ENCODE measurements around the gene NUDT17. TPM values are rescaled to one million over a fixed set of nuclear protein-coding genes. Genes with fewer than 3 reads are reported as not detected.

NUDT17 gene
- total and polyA plus RNA-seq, 2 of the 8 experiments (the other 6 are each of a cell fraction or from before 2014, with no cell fraction given) = 2.7 to 4.1 TPM

DNA sequence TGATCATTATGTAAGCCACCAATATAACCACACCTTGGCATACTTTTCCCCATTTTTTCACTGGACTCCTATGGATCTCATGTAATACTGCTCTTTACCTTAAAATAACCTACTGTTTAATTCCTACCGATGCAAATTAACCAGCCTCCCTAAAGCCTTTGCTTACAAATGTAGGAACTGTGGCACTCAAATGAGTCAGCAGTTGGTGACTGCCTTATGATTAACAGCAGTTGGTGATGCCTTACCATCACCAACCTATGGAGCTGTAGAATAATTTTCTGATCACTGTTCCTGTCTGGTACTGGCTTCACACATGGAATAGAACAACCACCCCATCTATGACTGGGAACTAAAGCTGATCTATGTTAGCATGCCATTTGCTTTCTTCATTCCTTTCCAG is 7.8 kb upstream of the NUDT17 start:
- Histone ChIP-seq H3K18ac (ENCODE audit: extremely low read depth, low read length) (no peak overlapping the region), H2AFZ (ENCODE audit: low read length) (no peak overlapping the region), H3K56ac (replicated peaks; ENCODE audit: insufficient read length, low read depth, low read length) (no peak overlapping the region), H2BK12ac (ENCODE audit: low read depth, low read length) (no peak overlapping the region), H2BK20ac (ENCODE audit: low read length) (no peak overlapping the region), H3K4me3 (ENCODE audit: extremely low read depth in 1 of 4, insufficient read depth in 2 of 4, low read depth in 3 of 4, low read length in 4 of 4) (no peak overlapping the region), H3K14ac (ENCODE audit: insufficient read length) (no peak overlapping the region), H2BK5ac (ENCODE audit: low read depth, low read length) (no peak overlapping the region), H2AK5ac (ENCODE audit: low read depth, low read length) (no peak overlapping the region), H3K23me2 (ENCODE audit: low read depth, low read length) (no peaks in the 10 kb centered on the region), H3K4me2 (ENCODE audit: insufficient read depth in 1 of 2, low read depth in 2 of 2, low read length in 2 of 2) (no peak overlapping the region), H2BK120ac (replicated peaks; ENCODE audit: low read depth, low read length) (no peak overlapping the region), H4K91ac (replicated peaks; ENCODE audit: insufficient read length, low read length) (no peak overlapping the region), H3K36me3 (ENCODE audit: control insufficient read depth in 2 of 4, insufficient read depth in 4 of 4, low read length in 3 of 4) (peaks cover 27 to 93% (median 58%) of the 10 kb centered on the region in 4 experiments; a peak in 7 of 8 replicates), H3K4ac (replicated peaks; ENCODE audit: insufficient read length, low read depth, low read length) (no peak overlapping the region), H3K27me3 (replicated peaks in 1 of 4; ENCODE audit: control insufficient read depth in 3 of 4, extremely low read depth in 1 of 4, insufficient read depth in 3 of 4, low read length in 3 of 4) (no peaks in the 10 kb centered on the region), H3K9ac (replicated peaks in 1 of 4; ENCODE audit: extremely low read depth in 1 of 4, low read depth in 3 of 4, low read length in 3 of 4) (no peak overlapping the region), H3K4me1 (replicated peaks in 1 of 4; ENCODE audit: control insufficient read depth in 3 of 4, insufficient read depth in 4 of 4, low read length in 3 of 4) (no peaks in the 10 kb centered on the region), H3K79me2 (ENCODE audit: control insufficient read depth in 1 of 2, insufficient read depth in 2 of 2, low read length in 2 of 2) (no peaks in the 10 kb centered on the region), H4K20me1 (replicated peaks in 1 of 2; ENCODE audit: control insufficient read depth in 1 of 2, insufficient read depth in 2 of 2, low read length in 2 of 2) (peaks cover 1 to 3% of the 10 kb centered on the region in 2 experiments), H3K9me3 (ENCODE audit: insufficient read depth in 2 of 2, low read depth in 1 of 2, low read length in 1 of 2) (no peaks in the 10 kb centered on the region), H3K27ac (ENCODE audit: low read depth, low read length) (no peak overlapping the region), H3K23ac (ENCODE audit: insufficient read length) (no peak overlapping the region), H3K79me1 (ENCODE audit: low read depth, low read length) (no peaks in the 10 kb centered on the region), H4K5ac (ENCODE audit: insufficient read length, low read depth, low read length) (no peak overlapping the region), H2BK15ac (ENCODE audit: low read length) (no peak overlapping the region), H4K8ac (ENCODE audit: extremely low read depth, insufficient read depth, low read length) (no peak overlapping the region)
- FAIRE-seq (no peak), DNase-seq (ENCODE audit: low read depth in 1 of 2, low spot score in 2 of 2) (no peak)
- ChIA-PET CTCF (ENCODE audit: partially characterized antibody) (interaction anchor here (14.5 kb wide), 1 partner anchor 9 kb away, joined by 109 read pairs; the partner anchor contains the start of gene NUDT17), POLR2A (ENCODE audit: partially characterized antibody) (interaction anchor here (2.1 to 3.4 kb wide), 2 partner anchors 10 to 14 kb away, joined by 6 to 16 read pairs; partner anchors contain the start of genes POLR3C and RNF115)
- 88% methylated on average over 1 of the region's 1 CpG; no CpG with 5 or more reads in 1 of the 2 experiments for WGBS, 2 experiments (ENCODE audit: extremely low coverage in 1 of 2, insufficient coverage in 1 of 2, insufficient read length in 1 of 2, insufficient replicate concordance in 2 of 2, low coverage in 1 of 2, low lambda C conversion rate in 2 of 2, missing lambda C conversion rate in 1 of 2)
- TF ChIP-seq ASH2L (IDR thresholded peaks at IDR 0.05; ENCODE audit: low read length) (no peak), CREB1 (IDR thresholded peaks at IDR 0.05) (no peak), SAP30 (IDR thresholded peaks at IDR 0.05; ENCODE audit: insufficient read depth, insufficient replicate concordance, low read length) (no peak)
